WTC11 (cell line): ENCODE measurements around the gene CDNF.

Experiments used
- CTCF ChIP-seq: fragments of 200-600 bp; IDR thresholded peaks from 2 replicates; pipeline ENCODE4 v1.8.0; 2022; ENCODE audit warnings: antibody characterized with exemption
- FOXP4 ChIP-seq: sonication (generic); formaldehyde crosslinking; IDR thresholded peaks from 2 replicates; pipeline ENCODE4 v1.8.0; 2022; ENCODE audit warnings: mild to moderate bottlenecking, missing genetic modification reagents

GRCh38 chr10:14859775-14860174 is 21.9 kb upstream of the CDNF start:
- TF ChIP-seq CTCF (no peak), FOXP4 (CRISPR knock-in tag) (no peak)
